KG1 (cell line): Measurements from ENCODE around the gene RNF41.
A peak's percentile ranks its signal among the peaks of the same experiment; 100 is the strongest.
"Not testable (repeated sequence)": the region's sequence is repeated elsewhere in the genome, so short reads cannot be mapped to it uniquely, and the experiment has no call there.

Experiments
- DNase-seq: peaks from one replicate; lab custom pipeline; 2025; lab: John Stamatoyannopoulos, UW

Gene RNF41

GRCh38 chr12:56208006-56208405 lies 13.7 kb downstream of the RNF41 start:
- no peak for DNase-seq

GRCh38 chr12:56206452-56207166 lies 15.1 kb downstream of the RNF41 start:
- DNase-seq: no peak

DNA sequence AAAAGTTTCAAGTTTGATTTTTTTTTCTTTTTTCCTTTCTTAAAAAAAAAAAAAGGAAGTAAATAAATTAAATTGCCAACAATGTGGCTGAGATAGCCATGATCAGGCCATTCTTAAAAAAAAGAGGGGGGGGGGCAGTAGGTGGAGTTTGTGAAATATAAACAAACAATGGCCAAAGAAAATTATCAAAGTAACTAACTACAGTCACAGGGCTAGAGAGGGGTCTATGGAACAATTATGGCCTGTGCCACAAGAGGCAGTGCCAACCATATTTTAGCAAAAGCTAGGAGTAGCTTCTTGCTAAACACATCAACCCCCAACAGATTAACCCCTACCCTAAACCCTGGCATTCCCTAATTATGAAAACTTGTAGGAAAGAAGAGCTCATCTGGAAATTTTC lies 16.3 kb downstream of the RNF41 start:
- DNase-seq: no peak

GRCh38 chr12:56204275-56204674 lies 17.4 kb downstream of the RNF41 start:
- no peak for DNase-seq

DNA sequence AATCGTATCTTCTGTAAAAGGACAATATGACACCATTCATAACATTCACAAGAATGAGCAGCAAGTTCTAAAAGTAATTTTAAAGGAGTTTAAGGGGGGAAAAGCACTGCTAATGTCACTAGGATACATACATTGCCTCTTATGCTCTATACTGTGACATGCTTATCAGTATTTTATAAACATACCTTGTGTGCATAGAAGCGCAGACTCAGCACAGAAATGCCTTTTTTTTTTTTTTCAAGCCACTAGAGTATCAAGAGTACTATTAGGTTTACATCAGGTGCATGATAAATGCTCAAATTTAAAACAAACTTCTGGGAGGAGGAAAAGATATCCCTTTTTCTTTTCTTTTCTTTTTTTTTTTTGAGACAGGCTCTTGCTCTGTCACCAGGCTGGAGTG lies 18.9 kb downstream of the RNF41 start:
- DNase-seq: no peak

GRCh38 chr12:56202366-56202765 lies 19.4 kb downstream of the RNF41 start:
- DNase-seq: no peak

GRCh38 chr12:56198836-56199235 lies 22.9 kb downstream of the RNF41 start:
- DNase-seq: no peak

- no peak for DNase-seq
These were observed 23.6 kb downstream of the RNF41 start for GRCh38 chr12:56197921-56198635.

GRCh38 chr12:56196818-56197550 lies 24.7 kb downstream of the RNF41 start:
- DNase-seq: not testable (repeated sequence)

- DNase-seq: peak; percentile 31
These were observed 28.6 kb downstream of the RNF41 start for GRCh38 chr12:56193025-56193578.

- DNase-seq: no peak
These were observed 29.1 kb downstream of the RNF41 start for GRCh38 chr12:56192582-56192981.

DNA sequence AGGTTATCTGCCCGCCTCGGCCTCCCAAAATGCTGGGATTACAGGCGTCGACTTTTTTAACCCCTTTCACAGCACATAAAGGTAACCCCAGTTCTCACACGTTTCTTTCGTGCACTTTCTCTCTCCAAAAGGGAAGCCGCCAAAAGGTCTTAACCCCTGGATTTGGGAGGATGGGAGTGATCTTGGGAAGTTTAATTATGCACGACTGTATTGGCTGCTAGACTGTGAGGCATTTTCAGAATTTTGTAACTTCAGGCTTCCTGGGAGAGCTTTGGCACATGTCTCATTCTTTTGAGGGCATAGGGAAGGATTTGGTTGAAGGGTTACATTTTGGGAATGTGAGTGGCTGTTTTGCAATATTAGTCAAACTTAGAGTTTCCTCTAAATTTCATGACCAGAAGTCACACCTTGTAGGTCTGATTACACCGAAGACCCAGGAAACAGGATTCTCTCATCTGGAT lies 31.0 kb downstream of the RNF41 start:
- DNase-seq: no peak

GRCh38 chr12:56189918-56190694 lies 31.6 kb downstream of the RNF41 start:
- no peak for DNase-seq

GRCh38 chr12:56189099-56189917 lies 32.4 kb downstream of the RNF41 start, which contains the start of gene SMARCC2:
TSS of gene SMARCC2 (minus strand) at chr12:56189483. CDS start at chr12:56189461, 22 bp downstream.
- DNase-seq: peak; percentile 17

DNA sequence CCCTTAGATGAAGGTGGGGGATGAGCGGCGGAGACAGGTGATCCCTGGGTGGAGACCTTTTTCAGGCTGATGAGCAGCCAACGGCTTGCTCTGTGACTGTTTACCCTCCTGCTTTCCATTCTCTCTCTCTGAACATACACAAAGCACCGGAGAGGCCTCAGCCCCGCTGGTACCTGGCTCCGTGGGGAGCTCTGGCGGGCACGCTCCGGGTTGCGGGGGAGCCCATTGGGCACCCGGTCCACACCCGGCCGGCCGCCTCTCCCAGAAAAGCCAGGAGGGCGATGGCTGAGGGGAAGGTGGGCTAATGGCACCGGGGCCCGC lies 33.0 kb downstream of the RNF41 start:
- no peak for DNase-seq

DNA sequence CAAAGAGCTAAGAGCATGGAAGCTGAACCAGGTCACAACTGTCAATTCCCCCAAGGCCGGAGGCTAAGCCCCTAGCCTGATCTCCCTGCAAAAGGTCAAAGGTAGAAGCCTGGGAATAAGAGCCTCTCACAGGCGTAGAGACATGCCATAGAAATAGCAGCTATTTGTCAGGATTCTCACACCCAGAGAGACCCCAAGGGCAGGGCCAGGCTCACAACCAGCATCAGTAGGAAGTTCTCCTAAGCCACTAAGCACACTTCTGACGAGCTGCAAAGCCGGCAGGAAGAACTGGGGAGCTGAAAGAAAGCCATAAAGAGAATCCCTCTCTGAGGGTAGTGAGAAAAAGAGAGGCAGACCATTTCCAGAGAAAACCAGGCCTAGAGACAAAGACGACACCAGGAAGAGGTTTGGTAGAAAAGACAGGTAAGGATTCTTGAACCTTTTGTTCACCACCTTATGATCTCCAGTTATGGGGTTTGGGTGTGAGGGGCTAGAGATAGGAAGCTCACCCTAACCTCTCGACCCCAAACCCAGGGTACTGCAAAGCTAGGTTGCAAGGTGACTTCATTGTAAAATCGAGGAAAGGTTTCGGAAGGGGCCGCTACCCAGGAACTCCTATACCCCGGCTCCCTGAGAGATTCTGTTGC lies 33.5 kb downstream of the RNF41 start:
- DNase-seq: no peak

GRCh38 chr12:56186957-56187356 lies 34.8 kb downstream of the RNF41 start:
- DNase-seq: no peak

GRCh38 chr12:56178347-56178746 lies 43.4 kb downstream of the RNF41 start:
- DNase-seq: no peak

GRCh38 chr12:56172839-56173238 lies 48.9 kb downstream of the RNF41 start:
- no peak for DNase-seq

- no peak for DNase-seq
These were observed 52.4 kb downstream of the RNF41 start for GRCh38 chr12:56169229-56169759.
